NAMALWA (cell line): ENCODE data around the gene SCFD2.
"Not testable (repeated sequence)": the region's sequence is repeated elsewhere in the genome, so short reads cannot be mapped to it uniquely, and the experiment has no call there.

Experiments used
- DNase-seq: peaks from one replicate; pipeline ENCODE4 v3.0.0-alpha.2; 2015; ENCODE audit warnings: low spot score

The SCFD2 gene

DNA sequence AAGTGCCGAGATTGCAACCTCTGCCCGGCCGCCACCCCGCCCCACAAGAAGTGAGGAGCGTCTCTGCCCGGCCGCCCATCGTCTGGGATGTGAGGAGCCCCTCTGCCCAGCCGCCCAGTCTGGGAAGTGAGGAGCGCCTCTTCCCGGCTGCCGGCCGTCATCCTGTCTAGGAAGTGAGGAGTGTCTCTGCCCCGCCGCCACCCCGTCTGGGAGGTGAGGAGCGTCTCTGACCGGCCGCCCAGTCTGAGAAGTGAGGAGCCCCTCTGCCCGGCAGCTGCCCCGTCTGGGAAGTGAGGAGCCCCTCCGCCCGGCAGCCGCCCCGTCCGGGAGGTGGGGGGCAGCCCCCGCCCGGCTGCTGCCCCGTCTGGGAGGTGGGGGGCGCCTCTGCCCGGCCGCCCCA, 226.6 kb downstream of the SCFD2 start:
- not testable (repeated sequence) for DNase-seq

GRCh38 chr4:53137468-53137867, 228.4 kb downstream of the SCFD2 start:
- no peak for DNase-seq

GRCh38 chr4:53136954-53137353, 228.9 kb downstream of the SCFD2 start:
- no peak for DNase-seq

DNA sequence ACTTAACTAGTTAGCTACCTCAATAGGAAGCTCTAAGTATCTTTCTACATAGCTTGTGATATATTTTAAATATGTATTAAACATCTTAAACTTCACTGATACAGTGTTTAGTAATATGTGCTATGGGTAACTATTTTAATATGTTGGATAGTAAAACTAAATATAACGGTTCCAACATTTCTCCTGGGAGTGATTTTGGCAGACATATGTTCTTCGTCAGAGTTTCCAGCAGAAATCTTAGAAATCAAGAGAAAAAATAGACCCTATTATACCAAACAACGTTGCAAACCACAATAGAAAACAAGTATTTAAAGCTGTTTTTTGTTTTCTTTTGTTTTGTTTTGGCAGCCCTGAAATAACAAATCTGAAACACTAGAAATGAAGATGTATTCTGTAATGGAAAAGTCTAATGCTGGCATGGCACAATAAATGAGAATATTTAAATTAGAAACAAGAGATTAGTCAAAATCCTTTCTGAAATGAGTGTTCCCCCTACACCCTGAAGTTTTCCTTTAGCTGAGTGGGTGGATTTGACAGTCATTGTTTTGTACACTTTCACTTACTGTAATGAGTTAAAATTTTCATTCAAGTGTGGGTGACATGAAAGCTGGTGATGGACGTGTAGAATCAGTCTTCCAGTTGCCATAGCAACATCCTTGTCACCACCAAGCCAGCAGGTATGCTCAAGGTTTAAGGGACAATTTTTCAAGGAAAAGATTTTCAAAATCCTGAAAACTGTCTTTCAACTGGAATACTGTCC, 233.5 kb downstream of the SCFD2 start:
- no peak for DNase-seq

DNA sequence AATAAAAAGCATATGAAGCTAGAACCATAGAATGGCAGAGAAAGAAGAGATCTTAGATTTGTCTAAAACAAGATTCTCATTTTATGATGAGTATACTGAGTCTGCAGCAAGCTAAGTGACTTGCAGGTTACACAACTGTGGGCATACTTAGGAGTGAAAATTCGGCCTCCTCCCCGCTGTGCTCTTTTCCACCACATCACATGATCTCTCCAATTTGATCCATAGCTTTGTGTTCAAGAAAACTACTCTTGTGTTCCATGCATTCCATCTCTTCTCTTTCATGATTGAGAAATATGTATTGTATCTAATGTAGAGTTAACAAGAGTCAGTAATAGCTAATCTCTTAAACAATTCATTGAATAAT, 234.3 kb downstream of the SCFD2 start:
- DNase-seq = no peak

DNA sequence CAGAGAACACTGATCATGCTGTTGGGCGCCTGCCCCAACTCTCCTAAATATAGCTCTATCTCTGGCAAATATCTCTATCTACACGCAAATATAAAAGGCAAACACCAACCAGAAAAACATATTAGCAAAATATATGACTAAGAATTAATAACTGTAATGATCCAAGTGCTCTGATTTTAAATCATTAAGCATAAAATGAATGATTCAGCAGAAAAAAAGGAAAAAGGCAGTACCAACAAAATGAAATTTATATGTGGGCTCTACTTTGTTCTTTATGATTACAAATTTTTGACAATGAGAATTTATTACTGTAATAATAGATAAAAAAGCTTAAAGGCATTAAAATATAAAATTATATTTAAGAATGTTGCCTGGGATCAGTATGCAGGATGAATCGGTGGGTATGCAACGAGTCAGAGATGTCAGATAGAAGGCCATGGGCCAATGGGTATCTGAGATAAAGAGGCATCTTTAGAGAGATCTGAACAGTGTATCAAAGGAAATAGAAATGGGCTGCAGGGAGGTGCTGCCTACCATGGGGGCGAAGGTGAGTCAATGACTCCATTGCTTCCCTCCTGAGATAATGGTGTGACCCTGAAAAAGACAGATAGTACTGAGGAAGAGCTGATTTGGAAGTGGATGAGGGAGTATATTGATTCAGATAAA, 234.8 kb downstream of the SCFD2 start:
- no peak for DNase-seq

DNA sequence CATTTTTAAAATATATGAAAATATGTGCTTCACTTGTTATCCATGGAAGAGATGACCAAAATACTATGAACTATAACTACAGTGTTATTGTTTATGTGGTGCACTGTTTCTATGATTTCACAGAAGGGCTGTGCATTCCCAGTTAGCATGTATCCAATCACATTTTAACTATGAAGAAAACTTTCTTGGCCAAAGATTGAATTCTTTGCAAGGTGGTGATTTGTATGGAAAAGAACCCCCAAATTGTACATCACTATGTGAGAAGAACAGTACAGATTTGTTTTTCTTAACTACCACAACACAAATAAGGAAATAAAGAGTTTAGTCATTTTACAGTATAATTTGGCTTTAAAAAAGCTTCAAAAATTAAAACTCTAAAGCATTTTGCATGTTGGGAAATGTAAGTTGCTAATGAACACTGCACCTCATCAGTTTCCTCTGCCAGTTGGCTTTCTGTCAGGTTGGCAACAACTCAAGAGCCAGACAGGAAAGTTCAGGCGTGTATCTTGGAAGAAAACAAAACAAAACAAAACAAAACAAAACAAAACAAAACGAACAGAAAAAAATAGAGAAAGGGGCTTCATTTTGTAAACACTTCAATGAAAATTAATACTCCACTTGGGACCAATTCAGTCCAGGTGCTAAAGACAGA, 237.0 kb downstream of the SCFD2 start:
- DNase-seq = no peak

- no peak for DNase-seq
Measured at GRCh38 chr4:53128231-53128630, 237.6 kb downstream of the SCFD2 start.

- no peak for DNase-seq
Measured at GRCh38 chr4:53127365-53127764, 238.5 kb downstream of the SCFD2 start.

DNA sequence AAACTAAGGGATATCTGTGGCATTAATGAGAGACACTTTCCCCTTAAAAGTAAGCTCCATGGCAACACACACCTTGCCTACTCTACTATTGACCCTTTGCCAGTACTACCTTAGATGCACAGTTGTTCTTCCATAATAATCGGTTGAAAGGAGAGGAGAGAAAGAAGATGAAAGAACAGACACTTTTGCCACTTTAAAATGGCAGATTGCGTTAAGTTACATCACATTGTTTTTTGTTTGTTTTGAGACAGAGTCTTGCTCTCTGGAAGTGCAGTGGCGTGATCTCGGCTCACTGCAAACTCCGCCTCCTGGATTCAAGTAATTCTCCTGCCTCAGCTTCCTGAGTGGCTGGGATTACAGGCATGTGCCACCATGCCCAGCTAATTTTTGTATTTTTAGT, 239.8 kb downstream of the SCFD2 start:
- DNase-seq = no peak

DNA sequence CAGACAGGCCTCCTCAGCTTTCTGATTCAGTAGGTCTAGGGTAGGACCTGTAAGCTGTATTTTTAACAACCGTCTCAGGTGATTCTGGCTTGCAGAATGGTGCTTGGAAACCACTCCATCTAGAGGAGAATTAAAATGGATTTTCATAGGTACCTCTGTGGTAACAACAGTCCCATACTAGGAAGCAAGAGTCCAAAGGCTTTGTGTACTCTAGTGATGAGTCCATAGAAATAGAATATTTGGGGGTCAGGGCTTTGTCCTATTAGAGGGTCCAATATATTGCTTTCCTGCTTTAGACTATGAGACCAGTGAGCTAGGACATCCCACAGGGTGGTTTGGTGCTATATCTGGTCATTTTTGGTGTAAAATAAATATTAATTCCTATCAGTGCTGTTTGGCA, 242.0 kb downstream of the SCFD2 start:
- DNase-seq = no peak

DNA sequence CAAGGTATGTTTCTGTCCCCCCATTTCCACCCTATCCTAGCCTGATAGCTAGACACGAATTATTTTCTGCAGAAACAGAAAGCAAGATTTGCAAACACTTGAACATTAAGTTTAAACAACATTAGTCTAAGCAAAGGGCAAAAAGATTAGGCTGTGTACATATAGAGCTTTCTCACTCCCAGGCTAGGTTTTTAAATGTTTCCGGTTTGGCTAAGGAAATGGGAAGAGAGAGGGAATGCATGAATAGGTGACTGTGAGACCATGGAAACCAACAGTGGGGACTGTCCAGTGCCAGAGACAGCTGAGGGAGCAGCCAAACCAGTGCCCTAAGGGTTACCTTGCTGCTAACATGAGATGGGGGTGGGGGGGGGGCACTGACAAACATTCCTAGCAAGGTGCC, 242.7 kb downstream of the SCFD2 start:
- DNase-seq = no peak

- DNase-seq = no peak
Measured at GRCh38 chr4:53122280-53123116, 243.4 kb downstream of the SCFD2 start.

DNA sequence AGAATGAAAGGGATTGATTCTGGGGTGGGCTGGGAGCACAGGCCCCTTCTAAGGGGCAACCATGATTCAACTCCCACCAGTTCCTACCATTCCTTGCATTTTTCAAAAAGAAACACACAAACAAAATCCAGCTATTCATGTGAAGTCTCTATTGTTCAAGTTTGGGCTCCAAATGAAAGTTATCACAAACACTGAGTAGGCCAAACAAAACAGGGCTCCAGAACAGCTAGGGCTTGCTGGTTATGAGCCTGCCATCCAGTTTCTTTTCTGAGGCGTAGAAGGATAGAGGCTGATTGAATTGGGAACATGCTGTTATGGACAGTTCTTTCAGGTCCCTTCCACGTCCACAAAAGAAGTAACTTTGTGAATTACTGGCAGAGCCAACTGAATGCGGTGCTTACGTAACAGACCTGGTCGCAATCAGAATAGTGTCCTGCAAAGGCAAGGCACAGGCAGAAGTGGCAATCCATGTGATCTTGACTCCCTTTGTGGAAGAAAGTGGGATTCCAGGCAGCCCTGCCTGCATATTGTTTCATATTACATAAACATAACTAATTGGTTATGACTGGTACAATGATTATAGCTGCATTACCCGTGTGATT, 244.5 kb downstream of the SCFD2 start:
- DNase-seq = no peak

- DNase-seq = no peak
Measured at GRCh38 chr4:53120778-53121177, 245.1 kb downstream of the SCFD2 start.

DNA sequence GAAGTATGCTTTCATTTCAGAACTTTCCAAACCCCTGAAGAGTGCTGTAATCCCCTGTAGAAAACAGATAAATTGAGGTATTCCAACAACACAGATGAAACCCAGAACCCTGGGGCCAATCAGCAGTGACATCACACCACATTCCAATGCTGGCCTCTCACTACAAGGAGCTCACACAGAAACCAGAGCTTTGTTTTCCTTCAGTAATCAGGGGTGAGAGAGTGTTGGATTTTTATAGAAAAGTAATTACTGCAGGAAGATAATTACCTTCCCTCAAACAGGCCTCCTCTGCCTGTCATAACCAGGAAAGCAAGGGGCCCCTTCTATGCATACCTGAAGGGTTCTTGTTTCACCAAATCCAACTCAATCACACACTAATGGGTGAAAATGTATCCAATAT, 246.2 kb downstream of the SCFD2 start:
- no peak for DNase-seq

DNA sequence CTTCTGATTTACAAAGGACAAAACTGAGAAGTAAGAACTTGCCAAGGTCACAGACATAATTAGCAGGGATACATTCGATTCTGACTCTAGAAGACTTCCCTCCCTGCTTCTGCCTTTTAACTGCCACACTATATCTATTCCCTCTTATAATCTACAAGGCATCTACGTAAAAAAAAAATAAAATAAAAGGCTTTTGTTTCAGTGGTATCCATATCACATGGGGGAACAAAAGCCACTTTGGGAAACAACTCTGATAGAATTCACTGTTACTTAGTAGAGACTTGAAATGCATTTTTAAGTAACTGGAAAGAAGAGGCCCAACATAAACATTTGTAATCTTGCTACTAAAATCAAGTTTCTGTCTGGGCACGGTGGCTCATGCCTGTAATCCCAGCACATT, 247.2 kb downstream of the SCFD2 start:
- no peak for DNase-seq

DNA sequence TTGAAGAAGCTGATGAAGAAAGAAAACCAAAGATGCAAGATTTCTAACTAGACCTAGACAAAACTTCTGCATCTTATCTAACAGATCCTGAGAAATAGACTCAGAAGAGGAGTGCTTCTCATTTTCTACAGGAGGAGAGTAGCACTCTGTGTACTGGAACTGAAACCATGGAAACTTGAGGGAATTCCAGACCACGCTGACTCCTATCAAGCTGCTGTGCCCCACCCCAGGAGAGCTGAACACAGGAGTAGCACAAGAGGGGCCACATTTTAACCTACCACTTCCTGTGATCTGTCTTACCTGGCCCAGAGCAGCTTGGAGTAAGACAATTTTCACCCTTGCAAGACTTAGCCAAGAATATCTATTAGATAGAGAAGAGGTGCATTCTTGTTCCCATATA, 248.9 kb downstream of the SCFD2 start:
- DNase-seq = no peak

DNA sequence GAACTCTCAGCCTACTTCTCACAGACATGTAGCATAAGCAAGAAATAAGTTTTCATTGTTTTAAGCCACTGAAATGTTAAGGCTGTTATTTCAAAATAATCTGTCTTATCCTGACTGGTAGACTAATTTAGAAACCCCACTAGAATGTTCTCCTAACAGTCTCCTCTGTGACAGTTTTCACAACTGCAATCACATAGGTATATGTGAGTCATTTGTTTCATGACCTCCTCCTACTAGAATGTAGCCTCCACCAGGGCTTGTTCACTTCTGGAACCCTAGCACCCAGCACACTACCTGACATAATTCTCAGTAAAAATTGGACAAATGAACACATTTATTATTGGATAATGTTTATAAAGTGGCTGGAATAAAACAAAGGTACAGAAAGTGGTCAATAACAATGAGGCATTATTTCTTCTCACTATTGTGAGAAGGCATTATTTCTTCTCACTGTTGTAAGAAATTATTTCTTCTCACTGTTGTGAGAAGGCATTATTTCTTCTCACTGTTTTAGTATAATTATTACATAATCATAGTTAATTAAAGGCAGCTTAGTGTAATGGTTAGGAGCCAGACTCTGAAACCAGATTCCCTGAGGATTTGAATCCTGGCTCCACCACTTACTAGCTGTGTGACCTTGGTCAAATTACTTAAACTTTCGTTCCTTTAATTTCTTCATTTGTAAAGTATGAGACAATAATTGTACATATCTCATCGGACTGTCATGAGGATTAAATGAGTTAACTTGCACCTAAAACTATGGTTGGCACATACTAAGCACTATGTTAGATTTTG, 252.2 kb downstream of the SCFD2 start:
- DNase-seq = no peak

- DNase-seq = no peak
Measured at GRCh38 chr4:53105313-53105712, 260.5 kb downstream of the SCFD2 start.

DNA sequence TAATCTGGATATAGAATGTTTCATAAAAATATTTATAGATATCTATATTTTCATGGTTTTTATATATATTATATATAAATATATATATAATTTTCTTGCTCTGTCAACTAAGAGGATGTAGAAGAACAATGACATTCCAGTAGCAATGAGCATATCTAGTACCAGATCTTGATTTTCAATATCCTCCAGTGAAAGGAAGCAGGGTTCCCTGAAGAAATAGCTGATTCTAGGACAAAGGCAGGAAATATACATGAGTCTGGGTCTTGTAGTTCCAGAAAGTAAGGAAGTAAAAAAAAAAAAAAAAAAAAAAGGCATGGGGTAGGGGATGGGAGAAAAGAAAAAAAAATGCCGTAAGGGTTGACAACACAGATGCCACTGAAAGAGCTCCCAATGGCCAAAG, 262.4 kb downstream of the SCFD2 start:
- no peak for DNase-seq
